HEK293 (cell line): ENCODE measurements around the gene RBM45.
A peak's percentile ranks its signal among the peaks of the same experiment; 100 is the strongest.

Source experiments
- CTCF ChIA-PET: fragments of 350-600 bp; formaldehyde crosslinking; extraction: SDS; loops from one replicate; lab custom pipeline; 2021; ENCODE audit warnings: antibody characterized with exemption; lab: Yijun Ruan, JAX
- POLR2A ChIA-PET: fragments of 300-600 bp; formaldehyde crosslinking; extraction: SDS; loops from one replicate; lab custom pipeline; 2020; ENCODE audit warnings: antibody characterized with exemption, inconsistent platforms; lab: Yijun Ruan, JAX
- H3K27ac ChIP-seq: fragments of 200-500 bp; sonication (Bioruptor generic); 2 replicates; pipeline ENCODE4 v1.5.1; 2014; ENCODE audit warnings: low read depth, low read length, control low read depth, inconsistent platforms; ENCODE audit errors: extremely low read depth
- H3K36me3 ChIP-seq, 2 experiments: fragments of 200-500 bp in 1 of 2; sonication (Bioruptor generic) in 1 of 2; 1 replicate in 1 of 2; 2 replicates in 1 of 2; pipeline ENCODE4 v1.5.1; 2014 to 2017; ENCODE audit warnings: inconsistent platforms in 2 of 2, low read length in 2 of 2; ENCODE audit not compliant: control insufficient read depth in 2 of 2, insufficient read depth in 1 of 2
- H3K4me1 ChIP-seq: fragments of 200-500 bp; sonication (Bioruptor generic); 2 replicates; pipeline ENCODE4 v1.5.1; 2014; ENCODE audit warnings: mild to moderate bottlenecking, low read length, inconsistent platforms; ENCODE audit not compliant: control insufficient read depth, insufficient read depth
- H3K4me3 ChIP-seq: 2 replicates; pipeline ENCODE4 v1.5.1; 2011; ENCODE audit warnings: low read depth, mild to moderate bottlenecking, control low read depth, low read length, moderate library complexity
- H3K9me3 ChIP-seq: fragments of 200-500 bp; sonication (Bioruptor generic); 2 replicates; pipeline ENCODE4 v1.5.1; 2014; ENCODE audit warnings: low read depth, low read length, inconsistent platforms; ENCODE audit not compliant: control insufficient read depth, insufficient read depth
- GLI2 ChIP-seq: fragments of 450-650 bp; formaldehyde crosslinking; IDR thresholded peaks from 2 replicates; pipeline ENCODE4; 2017; ENCODE audit warnings: missing biosample characterization, missing genetic modification characterization, low read depth, borderline replicate concordance
- HOXD13 ChIP-seq: sonication (generic); formaldehyde crosslinking; IDR thresholded peaks from 2 replicates; pipeline ENCODE4 v1.8.0; 2022; ENCODE audit warnings: missing genetic modification reagents, borderline replicate concordance
- MYNN ChIP-seq: fragments of 450-650 bp; formaldehyde crosslinking; IDR thresholded peaks from 2 replicates; pipeline ENCODE4 v1.5.1; 2016; ENCODE audit warnings: missing biosample characterization, missing genetic modification characterization, borderline replicate concordance
- REST ChIP-seq: fragments of 450-650 bp; formaldehyde crosslinking; IDR thresholded peaks from 2 replicates; pipeline ENCODE4 v1.5.1; 2016; ENCODE audit warnings: missing biosample characterization, missing genetic modification characterization
- SALL2 ChIP-seq: fragments of 450-650 bp; formaldehyde crosslinking; IDR thresholded peaks from 2 replicates; pipeline ENCODE4 v1.5.0; 2017; ENCODE audit warnings: missing biosample characterization, mild to moderate bottlenecking, missing genetic modification characterization, borderline replicate concordance
- SCRT1 ChIP-seq: fragments of 450-650 bp; formaldehyde crosslinking; IDR thresholded peaks from 2 replicates; pipeline ENCODE4 v1.5.1; 2016; ENCODE audit warnings: missing biosample characterization, missing genetic modification characterization, borderline replicate concordance
- SCRT2 ChIP-seq: fragments of 450-650 bp; formaldehyde crosslinking; IDR thresholded peaks from 2 replicates; pipeline ENCODE4 v1.5.1; 2016; ENCODE audit warnings: missing biosample characterization, missing genetic modification characterization
- YY2 ChIP-seq: fragments of 450-650 bp; formaldehyde crosslinking; IDR thresholded peaks from 2 replicates; pipeline ENCODE4 v1.5.1; 2016; ENCODE audit warnings: missing biosample characterization, missing genetic modification characterization
- ZBTB1 ChIP-seq: fragments of 450-650 bp; formaldehyde crosslinking; IDR thresholded peaks from 2 replicates; pipeline ENCODE4 v1.5.1; 2016; ENCODE audit warnings: missing biosample characterization, missing genetic modification characterization
- ZFP3 ChIP-seq: fragments of 450-650 bp; formaldehyde crosslinking; IDR thresholded peaks from 2 replicates; pipeline ENCODE4 v1.5.1; 2016; ENCODE audit warnings: low read depth, missing biosample characterization, missing genetic modification characterization
- ZFP37 ChIP-seq: fragments of 450-650 bp; formaldehyde crosslinking; IDR thresholded peaks from 2 replicates; pipeline ENCODE4 v1.5.1; 2016; ENCODE audit warnings: missing biosample characterization, missing genetic modification characterization
- ZFP69B ChIP-seq: fragments of 450-650 bp; formaldehyde crosslinking; IDR thresholded peaks from 2 replicates; pipeline ENCODE4 v1.5.1; 2016; ENCODE audit warnings: missing biosample characterization, missing genetic modification characterization
- ZIC2 ChIP-seq: fragments of 450-650 bp; formaldehyde crosslinking; IDR thresholded peaks from 2 replicates; pipeline ENCODE4 v1.5.1; 2016; ENCODE audit warnings: missing biosample characterization, missing genetic modification characterization
- ZNF140 ChIP-seq: fragments of 450-650 bp; formaldehyde crosslinking; IDR thresholded peaks from 2 replicates; pipeline ENCODE4 v1.5.1; 2016; ENCODE audit warnings: missing biosample characterization, missing genetic modification characterization
- ZNF174 ChIP-seq: fragments of 450-650 bp; formaldehyde crosslinking; IDR thresholded peaks from 2 replicates; pipeline ENCODE4 v1.5.0; 2017; ENCODE audit warnings: missing biosample characterization, mild to moderate bottlenecking, missing genetic modification characterization
- ZNF184 ChIP-seq: fragments of 450-650 bp; IDR thresholded peaks from 2 replicates; pipeline ENCODE4 v1.5.1; 2018; ENCODE audit warnings: missing biosample characterization, mild to moderate bottlenecking, missing genetic modification characterization
- ZNF302 ChIP-seq: fragments of 450-650 bp; formaldehyde crosslinking; IDR thresholded peaks from 2 replicates; pipeline ENCODE4 v1.5.1; 2016; ENCODE audit warnings: missing biosample characterization, missing genetic modification characterization, low read depth
- ZNF394 ChIP-seq: fragments of 450-650 bp; formaldehyde crosslinking; IDR thresholded peaks from 2 replicates; pipeline ENCODE4 v1.5.1; 2016; ENCODE audit warnings: missing biosample characterization, missing genetic modification characterization, mild to moderate bottlenecking, moderate library complexity, borderline replicate concordance
- ZNF433 ChIP-seq: fragments of 450-650 bp; formaldehyde crosslinking; IDR thresholded peaks from 2 replicates; pipeline ENCODE4 v1.5.1; 2016; ENCODE audit warnings: missing biosample characterization, missing genetic modification characterization, low read depth
- ZNF473 ChIP-seq: fragments of 450-650 bp; formaldehyde crosslinking; IDR thresholded peaks from 2 replicates; pipeline ENCODE4 v1.5.1; 2017; ENCODE audit warnings: missing biosample characterization, missing genetic modification characterization
- ZNF596 ChIP-seq: fragments of 450-650 bp; IDR thresholded peaks from 2 replicates; pipeline ENCODE4 v1.5.0; 2018; ENCODE audit warnings: missing biosample characterization, mild to moderate bottlenecking, missing genetic modification characterization, moderate library complexity
- ZNF670 ChIP-seq: fragments of 450-650 bp; formaldehyde crosslinking; IDR thresholded peaks from 2 replicates; pipeline ENCODE4 v1.5.1; 2016; ENCODE audit warnings: missing biosample characterization, missing genetic modification characterization, low read depth
- ZNF843 ChIP-seq: fragments of 450-650 bp; formaldehyde crosslinking; IDR thresholded peaks from 2 replicates; pipeline ENCODE4 v1.5.1; 2016; ENCODE audit warnings: missing biosample characterization, missing genetic modification characterization
- ZSCAN30 ChIP-seq: fragments of 450-650 bp; IDR thresholded peaks from 2 replicates; pipeline ENCODE4 v1.5.1; 2018; ENCODE audit warnings: missing biosample characterization, mild to moderate bottlenecking, missing genetic modification characterization, moderate library complexity

Gene RBM45

GRCh38 chr2:178119179-178119922, 7.1 kb downstream of the RBM45 start (continued):
- TF ChIP-seq ZNF394 (tag by site-specific recombination) (no peak), ZNF433 (tag by site-specific recombination) (no peak), ZNF670 (tag by site-specific recombination) (no peak), ZNF473 (tag by site-specific recombination) (no peak), ZFP37 (tag by site-specific recombination) (no peak)

- H3K9me3 ChIP-seq = no peaks in the 10 kb centered on the region
- ChIA-PET POLR2A (no interaction called here), CTCF (interaction anchor here (1.0 to 1.2 kb wide), 2 partner anchors 9 to 292 kb away, joined by 3 to 8 read pairs; no protein-coding TSS in a partner anchor)
- no peaks in the 10 kb centered on the region for H3K4me1 ChIP-seq
- peaks cover 29 to 70% of the 10 kb centered on the region in 2 experiments for H3K36me3 ChIP-seq
- H3K27ac ChIP-seq = no peak overlapping the region
- TF ChIP-seq ZBTB1 (tag by site-specific recombination) = no peak
- no peak for TF ChIP-seq ZFP69B (tag by site-specific recombination)
- TF ChIP-seq SCRT2 = peak; percentile 88
- TF ChIP-seq ZNF184 (tag by site-specific recombination) = no peak
- TF ChIP-seq ZFP3 = no peak
- no peak for TF ChIP-seq HOXD13
- TF ChIP-seq SCRT1 = peak; percentile 65; the same call in 1 of the 2 replicates
- no peak for TF ChIP-seq ZNF174 (tag by site-specific recombination)
- TF ChIP-seq, all 188 proteins: peak for 2
- no peak overlapping the region for H3K4me3 ChIP-seq
Measured at GRCh38 chr2:178123163-178123562, 10.9 kb downstream of the RBM45 start.

- no peaks in the 10 kb centered on the region for H3K4me1 ChIP-seq
- POLR2A ChIA-PET = no interaction called here
- H3K27ac ChIP-seq = no peak overlapping the region
- H3K4me3 ChIP-seq = no peak overlapping the region
- H3K9me3 ChIP-seq = no peaks in the 10 kb centered on the region
- no peak for TF ChIP-seq ZNF670 (tag by site-specific recombination)
- TF ChIP-seq SALL2 (tag by site-specific recombination) = no peak
- no peak for TF ChIP-seq YY2
- TF ChIP-seq ZNF843 (tag by site-specific recombination) = no peak
- TF ChIP-seq ZNF140 (tag by site-specific recombination) = no peak
- TF ChIP-seq GLI2 (tag by site-specific recombination) = no peak
- TF ChIP-seq ZNF596 = no peak
- TF ChIP-seq ZIC2 (tag by site-specific recombination) = no peak
- TF ChIP-seq ZNF302 = no peak
- no peak for TF ChIP-seq MYNN (tag by site-specific recombination)
- no peak for TF ChIP-seq REST
- TF ChIP-seq ZSCAN30 (tag by site-specific recombination) = no peak
- CTCF ChIA-PET = interaction anchor here (0.6 to 1.5 kb wide), 4 partner anchors 12 to 289 kb away, joined by 3 to 5 read pairs (median 4); partner anchors contain the start of gene RBM45
- peaks cover 29 to 61% of the 10 kb centered on the region in 2 experiments for H3K36me3 ChIP-seq
Measured at GRCh38 chr2:178125125-178125524, 12.9 kb downstream of the RBM45 start.
